ENCODE measurements around the gene CIT. TPM values are rescaled to one million over a fixed set of nuclear protein-coding genes. Genes with fewer than 3 reads are reported as not detected.

CIT gene
- total RNA-seq, 6 experiments from 2014 or later: 1.8 to 12.8 (median 3.3) TPM

DNA sequence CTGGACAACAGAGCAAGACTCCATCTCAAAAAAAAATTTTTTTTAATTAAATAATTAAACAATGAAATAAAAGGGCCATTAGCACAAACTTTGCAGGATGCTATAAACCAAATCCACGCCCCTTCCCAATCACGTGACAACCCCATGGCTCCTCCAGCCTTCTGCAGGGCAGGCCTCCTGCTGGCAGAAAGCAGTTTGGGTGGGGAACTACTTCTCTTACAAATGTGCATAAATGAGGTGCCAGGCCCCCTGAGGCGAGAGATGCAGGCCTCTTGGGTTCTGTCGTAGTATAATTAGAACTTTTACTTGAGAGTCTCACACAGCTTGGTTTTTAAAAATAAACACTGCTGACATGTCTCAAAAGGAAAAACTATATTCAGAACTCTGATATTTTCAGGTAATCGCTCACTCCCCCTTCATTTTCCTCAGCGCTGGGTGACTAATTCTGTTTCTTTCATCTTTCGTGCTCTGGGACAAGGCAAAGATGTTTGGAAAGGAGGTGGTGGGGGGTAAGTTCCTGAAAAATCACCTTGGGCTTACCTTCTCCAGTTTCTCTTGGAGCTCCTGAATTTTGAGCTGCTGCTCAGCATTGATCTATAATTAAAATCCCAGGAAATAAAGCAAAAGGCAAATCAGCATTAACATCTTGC is 101.7 kb downstream of the CIT start:
- Histone ChIP-seq H3K36me3 (no peaks in the 10 kb centered on the region), H3K27ac (no peak overlapping the region), H3K27me3 (no peaks in the 10 kb centered on the region), H3K4me3 (no peak overlapping the region), H3K4me1 (no peaks in the 10 kb centered on the region), H3K9me3 (no peaks in the 10 kb centered on the region)
- DNase-seq (no peak), ATAC-seq (no peak)
- WGBS (ENCODE audit: insufficient coverage, low coverage, low lambda C conversion rate, missing lambda C conversion rate): 85% methylated on average over 6 of the region's 7 CpGs
- intact Hi-C loops (cut with DNase I): no loop called here
- TF ChIP-seq, protein P1, sequence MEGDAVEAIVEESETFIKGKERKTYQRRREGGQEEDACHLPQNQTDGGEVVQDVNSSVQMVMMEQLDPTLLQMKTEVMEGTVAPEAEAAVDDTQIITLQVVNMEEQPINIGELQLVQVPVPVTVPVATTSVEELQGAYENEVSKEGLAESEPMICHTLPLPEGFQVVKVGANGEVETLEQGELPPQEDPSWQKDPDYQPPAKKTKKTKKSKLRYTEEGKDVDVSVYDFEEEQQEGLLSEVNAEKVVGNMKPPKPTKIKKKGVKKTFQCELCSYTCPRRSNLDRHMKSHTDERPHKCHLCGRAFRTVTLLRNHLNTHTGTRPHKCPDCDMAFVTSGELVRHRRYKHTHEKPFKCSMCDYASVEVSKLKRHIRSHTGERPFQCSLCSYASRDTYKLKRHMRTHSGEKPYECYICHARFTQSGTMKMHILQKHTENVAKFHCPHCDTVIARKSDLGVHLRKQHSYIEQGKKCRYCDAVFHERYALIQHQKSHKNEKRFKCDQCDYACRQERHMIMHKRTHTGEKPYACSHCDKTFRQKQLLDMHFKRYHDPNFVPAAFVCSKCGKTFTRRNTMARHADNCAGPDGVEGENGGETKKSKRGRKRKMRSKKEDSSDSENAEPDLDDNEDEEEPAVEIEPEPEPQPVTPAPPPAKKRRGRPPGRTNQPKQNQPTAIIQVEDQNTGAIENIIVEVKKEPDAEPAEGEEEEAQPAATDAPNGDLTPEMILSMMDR (IDR thresholded peaks at IDR 0.05): no peak
- TF ChIP-seq POLR2A (IDR thresholded peaks at IDR 0.05): no peak

GRCh38 chr12:119772431-119772830 is 104.7 kb downstream of the CIT start:
- Histone ChIP-seq H3K27me3 (no peaks in the 10 kb centered on the region), H3K36me3 (no peaks in the 10 kb centered on the region), H3K9me3 (no peaks in the 10 kb centered on the region), H3K27ac (no peak overlapping the region), H3K4me3 (no peak overlapping the region), H3K4me1 (no peaks in the 10 kb centered on the region)
- intact Hi-C loops (cut with DNase I): no loop called here
- ATAC-seq (no peak), DNase-seq (no peak)
- WGBS (ENCODE audit: insufficient coverage, low coverage, low lambda C conversion rate, missing lambda C conversion rate): 80% methylated on average over 3 of the region's 4 CpGs
- TF ChIP-seq, protein P1 (IDR thresholded peaks at IDR 0.05): no peak
- TF ChIP-seq POLR2A (IDR thresholded peaks at IDR 0.05): no peak

GRCh38 chr12:119770146-119770545 is 107.0 kb downstream of the CIT start:
- DNase-seq (no peak), ATAC-seq (no peak)
- no peaks in the 10 kb centered on the region for H3K27me3 ChIP-seq
- H3K36me3 ChIP-seq: no peaks in the 10 kb centered on the region
- no peaks in the 10 kb centered on the region for H3K9me3 ChIP-seq
- H3K4me3 ChIP-seq: no peak overlapping the region
- intact Hi-C loops (cut with DNase I): no loop called here
- no peaks in the 10 kb centered on the region for H3K4me1 ChIP-seq
- TF ChIP-seq, protein P1 (IDR thresholded peaks at IDR 0.05): no peak
- no peak for TF ChIP-seq POLR2A (IDR thresholded peaks at IDR 0.05)
- 94% methylated on average over 5 of the region's 5 CpGs for WGBS (ENCODE audit: insufficient coverage, low coverage, low lambda C conversion rate, missing lambda C conversion rate)
- no peak overlapping the region for H3K27ac ChIP-seq

- Histone ChIP-seq H3K36me3 (no peaks in the 10 kb centered on the region), H3K27me3 (no peaks in the 10 kb centered on the region), H3K4me3 (no peak overlapping the region), H3K27ac (no peak overlapping the region), H3K4me1 (no peaks in the 10 kb centered on the region), H3K9me3 (no peaks in the 10 kb centered on the region)
- intact Hi-C loops (cut with DNase I): no loop called here
- DNase-seq: no peak
- no peak for TF ChIP-seq POLR2A (IDR thresholded peaks at IDR 0.05)
- TF ChIP-seq, protein P1 (IDR thresholded peaks at IDR 0.05): no peak
- ATAC-seq: no peak
- WGBS (ENCODE audit: insufficient coverage, low coverage, low lambda C conversion rate, missing lambda C conversion rate): 90% methylated on average over 4 of the region's 4 CpGs
These were observed 114.5 kb downstream of the CIT start for GRCh38 chr12:119762619-119763018.
